ENCODE measurements around the gene CNN1.

CNN1 gene

DNA sequence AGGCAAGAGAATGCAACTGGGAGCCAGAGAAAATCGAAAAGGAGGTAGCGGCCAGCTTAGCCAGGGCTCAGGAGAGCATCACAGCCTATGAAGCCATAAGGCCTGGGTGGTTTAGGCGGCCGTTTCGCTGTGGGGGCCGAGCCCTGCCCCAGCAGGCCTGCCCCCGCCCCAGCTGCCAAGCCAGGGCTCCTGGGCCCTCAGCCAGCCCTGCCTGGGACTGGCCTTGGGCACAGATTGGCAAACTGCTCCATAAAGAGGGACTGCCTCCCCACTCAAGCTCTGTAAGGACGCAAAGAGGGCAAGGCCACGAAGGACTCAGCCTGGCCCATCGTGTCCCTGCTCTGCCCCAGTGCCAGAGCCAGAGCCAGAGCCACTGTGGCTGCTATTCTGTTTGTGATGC, 43.2 kb upstream of the CNN1 start:
- TF ChIP-seq CTCF (IDR thresholded peaks at IDR 0.05; ENCODE audit: low read length) (no peak), EZH2 (optimal IDR thresholded peaks at IDR 0.05; ENCODE audit: low read depth, low read length) (no peak), EZH2phosphoT487 (IDR thresholded peaks at IDR 0.05; ENCODE audit: low read length) (no peak)
- H3K27me3 ChIP-seq (replicated peaks; ENCODE audit: insufficient read depth, low read length) = no peaks in the 10 kb centered on the region
- no peaks in the 10 kb centered on the region for H3K9me3 ChIP-seq (replicated peaks; ENCODE audit: insufficient read depth, low read length)
- no peak overlapping the region for H3K27ac ChIP-seq (ENCODE audit: low read length)
- H3F3A ChIP-seq (ENCODE audit: insufficient read depth, low read length) = no peaks in the 10 kb centered on the region
- H3K79me2 ChIP-seq (ENCODE audit: low read length) = no peaks in the 10 kb centered on the region
- H3K4me3 ChIP-seq (ENCODE audit: low read length) = no peak overlapping the region
- no peak overlapping the region for H3K9ac ChIP-seq (ENCODE audit: low read length)
- H4K20me1 ChIP-seq (ENCODE audit: insufficient read depth, low read length) = no peaks in the 10 kb centered on the region
- H3K9me2 ChIP-seq (replicated peaks; ENCODE audit: insufficient read depth, low read length) = no peaks in the 10 kb centered on the region
- H3K4me1 ChIP-seq (ENCODE audit: low read length) = no peaks in the 10 kb centered on the region
- no peaks in the 10 kb centered on the region for H3K36me3 ChIP-seq (replicated peaks; ENCODE audit: insufficient read depth, low read length)
- H2AFZ ChIP-seq (ENCODE audit: low read length) = no peak overlapping the region
- no peak for DNase-seq
- H3K4me2 ChIP-seq (ENCODE audit: low read depth, low read length) = no peak overlapping the region

DNA sequence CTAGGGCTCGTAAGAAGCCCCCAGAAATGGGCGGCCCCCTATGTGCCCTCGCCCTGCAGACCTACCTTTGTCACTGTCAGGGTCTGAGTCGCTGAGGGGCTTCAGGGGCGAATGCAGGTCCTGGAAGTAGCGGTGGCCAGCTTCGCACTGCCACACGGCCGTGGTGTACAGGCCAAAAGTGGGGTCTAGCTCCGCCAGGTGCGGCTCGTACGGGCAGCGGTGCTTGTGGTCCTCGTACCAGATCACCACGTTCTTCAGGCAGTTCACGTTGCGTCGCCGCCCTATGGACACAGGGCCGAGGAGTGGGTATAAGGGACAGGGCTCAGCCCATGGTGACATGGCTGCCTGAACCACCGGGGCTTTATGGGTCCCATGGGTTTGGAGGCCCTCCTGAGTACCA, 42.8 kb upstream of the CNN1 start:
- TF ChIP-seq EZH2 (optimal IDR thresholded peaks at IDR 0.05; ENCODE audit: low read depth, low read length) = no peak
- no peak for TF ChIP-seq EZH2phosphoT487 (IDR thresholded peaks at IDR 0.05; ENCODE audit: low read length)
- TF ChIP-seq CTCF (IDR thresholded peaks at IDR 0.05; ENCODE audit: low read length) = no peak
- no peak overlapping the region for H3K4me2 ChIP-seq (ENCODE audit: low read depth, low read length)
- no peaks in the 10 kb centered on the region for H3K79me2 ChIP-seq (ENCODE audit: low read length)
- H3K4me3 ChIP-seq (ENCODE audit: low read length) = no peak overlapping the region
- no peak overlapping the region for H2AFZ ChIP-seq (ENCODE audit: low read length)
- DNase-seq = no peak
- H3K9ac ChIP-seq (ENCODE audit: low read length) = no peak overlapping the region
- no peaks in the 10 kb centered on the region for H3K36me3 ChIP-seq (replicated peaks; ENCODE audit: insufficient read depth, low read length)
- H3K27ac ChIP-seq (ENCODE audit: low read length) = no peak overlapping the region
- no peaks in the 10 kb centered on the region for H3K27me3 ChIP-seq (replicated peaks; ENCODE audit: insufficient read depth, low read length)
- no peaks in the 10 kb centered on the region for H3F3A ChIP-seq (ENCODE audit: insufficient read depth, low read length)
- H3K9me2 ChIP-seq (replicated peaks; ENCODE audit: insufficient read depth, low read length) = no peaks in the 10 kb centered on the region
- no peaks in the 10 kb centered on the region for H3K4me1 ChIP-seq (ENCODE audit: low read length)
- no peaks in the 10 kb centered on the region for H3K9me3 ChIP-seq (replicated peaks; ENCODE audit: insufficient read depth, low read length)
- no peaks in the 10 kb centered on the region for H4K20me1 ChIP-seq (ENCODE audit: insufficient read depth, low read length)

DNA sequence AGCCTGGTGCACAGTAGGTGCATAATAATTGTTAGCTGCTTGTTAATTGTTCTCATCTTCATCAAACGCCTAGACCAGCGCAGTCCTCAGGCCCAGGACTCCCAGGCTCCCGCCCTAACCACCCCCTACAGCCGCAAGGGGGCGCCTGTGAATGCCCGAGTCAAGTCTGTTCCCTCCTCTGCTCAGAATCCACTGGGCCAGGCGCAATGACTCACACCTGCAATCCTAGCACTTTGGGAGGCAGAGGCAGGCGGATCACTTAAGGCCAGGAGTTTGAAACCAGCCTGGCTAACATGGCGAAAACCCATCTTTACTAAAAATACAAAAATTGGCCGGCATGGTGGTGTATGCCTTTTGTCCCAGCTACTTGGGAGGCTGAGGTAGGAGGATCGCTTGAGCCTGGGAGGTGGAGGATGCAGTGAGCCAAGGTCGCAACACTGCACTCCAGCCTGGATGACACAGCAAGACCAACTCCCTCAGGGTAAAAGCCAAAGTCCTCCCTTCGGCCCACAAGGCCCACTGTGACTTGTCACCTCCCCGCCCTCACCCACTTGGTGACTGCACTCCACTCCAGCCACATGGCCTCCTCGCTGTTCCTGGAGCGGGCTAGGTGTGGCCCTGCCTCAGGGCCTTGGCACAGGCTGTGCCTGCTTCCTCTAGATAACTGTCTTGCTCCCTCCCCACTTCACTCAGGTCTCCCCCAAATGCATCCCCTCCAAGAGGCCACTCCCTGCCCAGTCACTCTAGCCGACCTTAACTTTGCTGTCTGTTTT, 42.1 kb upstream of the CNN1 start:
- Histone ChIP-seq H3K36me3 (replicated peaks; ENCODE audit: insufficient read depth, low read length) (no peaks in the 10 kb centered on the region), H3K4me1 (ENCODE audit: low read length) (no peaks in the 10 kb centered on the region), H3K9me3 (replicated peaks; ENCODE audit: insufficient read depth, low read length) (no peaks in the 10 kb centered on the region), H3K9me2 (replicated peaks; ENCODE audit: insufficient read depth, low read length) (no peaks in the 10 kb centered on the region), H3K4me2 (ENCODE audit: low read depth, low read length) (no peak overlapping the region), H4K20me1 (ENCODE audit: insufficient read depth, low read length) (no peaks in the 10 kb centered on the region), H3K9ac (ENCODE audit: low read length) (no peak overlapping the region), H2AFZ (ENCODE audit: low read length) (no peak overlapping the region), H3K4me3 (ENCODE audit: low read length) (no peak overlapping the region), H3K27me3 (replicated peaks; ENCODE audit: insufficient read depth, low read length) (no peaks in the 10 kb centered on the region), H3K27ac (ENCODE audit: low read length) (no peak overlapping the region), H3K79me2 (ENCODE audit: low read length) (no peaks in the 10 kb centered on the region), H3F3A (ENCODE audit: insufficient read depth, low read length) (no peaks in the 10 kb centered on the region)
- no peak for TF ChIP-seq EZH2 (optimal IDR thresholded peaks at IDR 0.05; ENCODE audit: low read depth, low read length)
- peak; percentile 55 for TF ChIP-seq CTCF (IDR thresholded peaks at IDR 0.05; ENCODE audit: low read length)
- TF ChIP-seq EZH2phosphoT487 (IDR thresholded peaks at IDR 0.05; ENCODE audit: low read length) = no peak
- peak; percentile 39 for DNase-seq
